A549 (cell line): Measurements from ENCODE around the gene LEUTX.

Experiments used
- CEBPB ChIP-seq, 2 experiments: fragments of >200 bp in 1 of 2; sonication (Bioruptor Twin) in 1 of 2; formaldehyde crosslinking in 1 of 2; IDR thresholded peaks; 2 replicates each; pipeline ENCODE4 v1.6.1; 2012 to 2016
- CHD4 ChIP-seq: fragments of 200-600 bp; sonication (generic); IDR thresholded peaks from 2 replicates; pipeline ENCODE4 v1.6.1; 2016; ENCODE audit warnings: antibody characterized with exemption, mild to moderate bottlenecking, borderline replicate concordance
- CTCF ChIP-seq: fragments of >200 bp; sonication (Bioruptor Twin); formaldehyde crosslinking; IDR thresholded peaks from 3 replicates; pipeline ENCODE4 v1.5.1; 2016
- ELK1 ChIP-seq: fragments of 150-350 bp; IDR thresholded peaks from 2 replicates; pipeline ENCODE4 v1.6.1; 2014; ENCODE audit warnings: low read depth, mild to moderate bottlenecking, low read length
- MAX ChIP-seq: IDR thresholded peaks from 2 replicates; pipeline ENCODE4 v1.6.1; 2012
- POLR2A ChIP-seq: IDR thresholded peaks from 2 replicates; pipeline ENCODE4 v1.6.1; 2012; ENCODE audit warnings: mild to moderate bottlenecking, low read length
- REST ChIP-seq: fragments of 200-600 bp; sonication (generic); IDR thresholded peaks from 2 replicates; pipeline ENCODE4 v1.6.1; 2016; ENCODE audit warnings: antibody characterized with exemption, mild to moderate bottlenecking, moderate library complexity
- RNF2 ChIP-seq: fragments of 200-600 bp; sonication (generic); IDR thresholded peaks from 2 replicates; pipeline ENCODE4 v1.6.1; 2016; ENCODE audit warnings: low read depth, mild to moderate bottlenecking, antibody characterized with exemption, moderate library complexity, borderline replicate concordance

GRCh38 chr19:39819786-39820185 lies 41.1 kb downstream of the LEUTX start:
- TF ChIP-seq CEBPB (IDR thresholded peaks at IDR 0.05), result no peak
- no peak for TF ChIP-seq CHD4
- TF ChIP-seq CTCF, result no peak
- TF ChIP-seq RNF2, result no peak
- no peak for TF ChIP-seq ELK1
- no peak for TF ChIP-seq POLR2A
- no peak for TF ChIP-seq MAX
- no peak for TF ChIP-seq REST
